ENCODE data around the gene GPC5. TPM values are rescaled to one million over a fixed set of nuclear protein-coding genes. Genes with fewer than 3 reads are reported as not detected.
"Not testable (repeated sequence)": the region's sequence is repeated elsewhere in the genome, so short reads cannot be mapped to it uniquely, and the experiment has no call there.

The GPC5 gene
- total RNA-seq, 1 donor from 2014 or later, result 0.99 TPM

GRCh38 chr13:92461831-92462230 is 1063.4 kb downstream of the GPC5 start:
- no peak for TF ChIP-seq CTCF (IDR thresholded peaks at IDR 0.05)
- H3K9me3 Mint-ChIP-seq (ENCODE audit: low read depth), result no peaks in the 10 kb centered on the region
- DNase-seq (ENCODE audit: low spot score), result no peak

DNA sequence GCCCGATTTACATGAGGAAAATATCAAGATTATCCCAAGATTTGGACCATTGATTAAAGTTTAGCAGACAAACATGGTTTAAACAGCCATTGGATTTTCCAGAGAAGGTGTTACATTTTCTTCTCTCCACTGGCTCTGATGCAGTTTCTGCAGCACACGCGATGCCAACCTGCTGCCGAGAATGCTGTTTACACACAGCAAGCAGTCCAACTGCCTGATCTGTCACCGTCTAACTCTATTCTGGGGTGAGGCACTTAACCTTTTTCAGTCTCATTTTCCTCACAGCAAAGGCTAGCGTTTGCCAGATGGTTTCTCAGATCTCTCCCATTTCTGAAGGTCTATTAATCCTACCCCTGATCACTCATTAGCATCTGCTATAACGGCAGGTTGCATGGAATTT is 1064.7 kb downstream of the GPC5 start:
- no peak for DNase-seq (ENCODE audit: low spot score)
- Mint-ChIP-seq H3K36me3 (ENCODE audit: low read depth) (no peaks in the 10 kb centered on the region), H3K4me1 (ENCODE audit: low read depth) (peaks cover 6% of the 10 kb centered on the region)

More at GRCh38 chr13:92461831-92462230, 1063.4 kb downstream of the GPC5 start:
- Mint-ChIP-seq H3K27ac (ENCODE audit: unreplicated experiment) (no peak overlapping the region), H3K4me1 (ENCODE audit: low read depth) (peaks cover 6% of the 10 kb centered on the region), H3K4me3 (ENCODE audit: unreplicated experiment) (no peak overlapping the region), H3K27me3 (ENCODE audit: low read depth) (peaks cover 13% of the 10 kb centered on the region), H3K36me3 (ENCODE audit: low read depth) (no peaks in the 10 kb centered on the region)

DNA sequence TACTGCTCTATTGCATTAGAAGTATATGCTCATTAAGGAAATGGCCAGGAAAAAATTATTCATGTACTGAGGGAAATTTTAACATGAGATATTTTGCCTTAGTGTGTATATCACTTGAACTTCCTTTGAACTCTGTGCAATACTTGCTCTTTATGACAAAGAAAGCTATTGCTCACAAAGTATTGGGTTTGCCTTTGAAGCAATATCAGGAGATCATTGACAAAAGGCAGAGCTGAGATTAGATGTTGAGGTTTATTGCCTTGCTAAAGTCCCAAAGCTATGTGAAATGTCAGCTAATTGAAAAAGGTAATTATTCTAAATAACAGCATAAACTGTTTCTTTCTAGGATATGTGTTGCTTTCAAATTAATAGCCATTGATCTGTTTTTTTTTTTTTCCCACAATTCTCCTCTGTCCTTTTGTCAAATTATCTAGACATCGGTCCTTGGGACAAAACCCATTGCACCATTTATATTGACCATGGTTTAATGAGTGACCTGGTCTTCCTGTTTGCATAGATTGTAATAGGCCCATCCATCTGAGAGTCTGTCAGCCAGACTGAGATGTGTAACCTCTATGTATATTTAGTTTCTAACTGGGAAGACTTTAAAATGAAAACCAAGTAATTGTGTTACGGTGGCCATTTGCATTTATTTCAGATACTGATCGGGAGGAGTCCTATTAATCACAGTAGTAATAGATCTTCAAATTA is 1075.5 kb downstream of the GPC5 start:
- no peak for DNase-seq (ENCODE audit: low spot score)
- H3K4me3 Mint-ChIP-seq (ENCODE audit: unreplicated experiment), result no peak overlapping the region
- H3K9me3 Mint-ChIP-seq (ENCODE audit: low read depth), result no peaks in the 10 kb centered on the region
- TF ChIP-seq CTCF (IDR thresholded peaks at IDR 0.05), result no peak
- H3K27me3 Mint-ChIP-seq (ENCODE audit: low read depth), result no peaks in the 10 kb centered on the region
- H3K36me3 Mint-ChIP-seq (ENCODE audit: low read depth), result no peaks in the 10 kb centered on the region
- H3K27ac Mint-ChIP-seq (ENCODE audit: unreplicated experiment), result no peak overlapping the region
- H3K4me1 Mint-ChIP-seq (ENCODE audit: low read depth), result no peaks in the 10 kb centered on the region

More for the DNA sequence above, 1064.7 kb downstream of the GPC5 start:
- no peak overlapping the region for H3K27ac Mint-ChIP-seq (ENCODE audit: unreplicated experiment)
- peaks cover 13% of the 10 kb centered on the region for H3K27me3 Mint-ChIP-seq (ENCODE audit: low read depth)
- TF ChIP-seq CTCF (IDR thresholded peaks at IDR 0.05), result no peak
- H3K9me3 Mint-ChIP-seq (ENCODE audit: low read depth), result no peaks in the 10 kb centered on the region
- no peak overlapping the region for H3K4me3 Mint-ChIP-seq (ENCODE audit: unreplicated experiment)

GRCh38 chr13:92480387-92480786 is 1082.0 kb downstream of the GPC5 start:
- Mint-ChIP-seq H3K9me3 (ENCODE audit: low read depth) (peaks cover 4% of the 10 kb centered on the region), H3K27ac (ENCODE audit: unreplicated experiment) (no peak overlapping the region), H3K4me3 (ENCODE audit: unreplicated experiment) (no peak overlapping the region), H3K4me1 (ENCODE audit: low read depth) (no peaks in the 10 kb centered on the region), H3K27me3 (ENCODE audit: low read depth) (no peaks in the 10 kb centered on the region), H3K36me3 (ENCODE audit: low read depth) (no peaks in the 10 kb centered on the region)
- TF ChIP-seq CTCF (IDR thresholded peaks at IDR 0.05), result no peak
- no peak for DNase-seq (ENCODE audit: low spot score)

DNA sequence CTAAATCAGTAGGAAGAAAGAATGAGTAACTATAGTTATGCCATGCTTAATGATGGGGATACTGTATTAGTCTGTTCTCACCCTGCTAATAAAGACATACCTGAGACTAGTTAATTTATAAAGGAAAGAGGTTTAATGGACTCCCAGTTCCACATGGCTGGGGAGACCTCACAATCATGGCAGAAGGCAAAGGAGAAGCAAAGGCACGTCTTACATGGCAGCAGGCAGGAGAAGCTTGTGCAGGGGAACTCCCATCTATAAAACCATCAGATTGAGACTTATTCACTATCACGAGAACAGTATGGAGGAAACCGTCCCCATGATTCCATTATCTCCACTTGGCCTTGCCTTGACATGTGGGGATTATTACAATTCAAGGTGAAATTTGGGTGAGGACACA is 1084.4 kb downstream of the GPC5 start:
- not testable (repeated sequence) for H3K36me3 Mint-ChIP-seq (ENCODE audit: low read depth); DNase-seq (ENCODE audit: low spot score); H3K4me1 Mint-ChIP-seq (ENCODE audit: low read depth); H3K27ac Mint-ChIP-seq (ENCODE audit: unreplicated experiment); H3K9me3 Mint-ChIP-seq (ENCODE audit: low read depth); H3K4me3 Mint-ChIP-seq (ENCODE audit: unreplicated experiment); H3K27me3 Mint-ChIP-seq (ENCODE audit: low read depth)

DNA sequence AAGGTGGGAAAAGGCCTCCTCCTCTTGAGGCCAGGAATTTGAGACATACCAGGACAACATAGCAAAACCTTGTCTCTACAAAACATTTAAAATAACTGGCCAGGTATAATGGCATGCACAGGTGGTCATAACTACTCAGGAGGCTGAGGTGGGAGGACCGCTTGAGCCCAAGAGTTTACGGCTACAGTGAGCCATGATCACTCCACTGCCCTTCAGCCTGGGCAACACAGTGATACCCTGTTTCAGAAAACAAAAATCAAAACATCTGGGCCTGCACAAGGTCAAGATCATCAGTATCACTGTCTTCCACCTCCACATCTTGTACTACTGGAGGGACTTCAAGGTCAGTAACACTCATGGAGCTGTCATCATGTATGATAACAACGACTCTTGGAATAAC is 1085.5 kb downstream of the GPC5 start:
- DNase-seq (ENCODE audit: low spot score), result no peak
- Mint-ChIP-seq H3K4me1 (ENCODE audit: low read depth) (no peaks in the 10 kb centered on the region), H3K27me3 (ENCODE audit: low read depth) (no peaks in the 10 kb centered on the region), H3K36me3 (ENCODE audit: low read depth) (no peaks in the 10 kb centered on the region), H3K4me3 (ENCODE audit: unreplicated experiment) (no peak overlapping the region), H3K9me3 (ENCODE audit: low read depth) (peaks cover 4% of the 10 kb centered on the region), H3K27ac (ENCODE audit: unreplicated experiment) (no peak overlapping the region)
- TF ChIP-seq CTCF (IDR thresholded peaks at IDR 0.05), result no peak

All from chondrocyte (in vitro differentiated cells).